NCI-H2196 treated with DMSO at 0.1 percent for 48 hours (cell line): Measurements from ENCODE around the gene ITGBL1.

ENCODE experiments used
- DNase-seq: peaks from one replicate; lab custom pipeline; 2025; ENCODE audit not compliant: unreplicated experiment; lab: John Stamatoyannopoulos, UW

ITGBL1 gene

DNA sequence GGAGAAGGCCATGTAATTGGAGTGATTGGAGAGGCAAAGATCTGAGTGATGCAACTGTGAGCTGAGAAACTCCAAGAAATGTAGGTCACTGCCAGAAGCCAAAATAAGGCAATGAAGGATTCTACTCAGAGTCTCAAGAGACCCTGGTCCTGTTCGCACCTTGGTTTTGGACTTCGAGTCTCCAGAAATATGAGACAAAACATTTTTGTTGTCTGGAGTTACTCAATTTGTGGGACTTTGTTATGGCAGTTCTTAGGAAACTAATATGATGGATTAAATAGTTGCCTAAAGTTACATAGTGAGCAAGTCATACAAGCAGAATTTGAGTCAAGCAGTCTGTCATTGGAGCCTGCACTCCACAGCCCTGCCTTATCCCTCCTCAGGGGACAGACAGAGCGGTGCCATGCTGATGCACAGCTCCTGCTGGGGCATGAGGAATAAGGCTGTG is 104.2 kb downstream of the ITGBL1 start:
- no peak for DNase-seq

DNA sequence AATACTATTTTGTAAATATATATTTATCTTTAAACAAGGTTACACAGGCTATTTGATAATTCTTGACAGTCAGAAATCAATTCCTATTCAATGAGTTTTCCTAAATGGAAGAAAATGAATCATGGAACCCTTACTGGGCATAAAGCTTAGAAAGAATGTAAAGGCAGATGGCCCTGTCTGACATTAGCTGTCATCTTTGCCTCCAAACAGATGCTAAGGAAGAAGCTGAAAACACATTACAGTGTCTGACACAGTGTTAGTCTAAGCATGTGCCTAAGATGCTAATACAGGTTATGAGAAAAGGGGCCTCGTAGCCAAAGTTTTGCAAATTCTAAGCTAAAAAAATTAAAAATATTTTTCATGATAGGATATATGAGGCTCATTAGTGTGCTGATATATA is 112.8 kb downstream of the ITGBL1 start:
- no peak for DNase-seq

DNA sequence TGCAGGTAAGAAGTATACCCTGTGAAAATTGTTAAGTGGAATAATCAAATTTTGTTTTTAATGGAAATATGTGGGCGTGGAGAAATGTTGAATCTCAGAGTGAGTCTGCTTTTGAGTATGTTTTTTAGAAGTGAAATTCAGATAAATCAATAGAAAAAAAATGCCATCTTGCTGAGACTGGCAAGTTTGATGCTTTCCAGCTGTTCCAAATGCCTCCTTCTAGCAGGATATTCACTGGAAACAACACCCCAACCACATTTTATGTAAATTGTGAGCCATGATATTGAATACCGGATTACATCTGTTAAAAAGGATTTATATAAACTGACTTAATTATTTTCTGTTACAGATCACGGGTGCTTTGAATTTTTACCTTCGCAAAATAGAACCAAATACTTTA is 115.4 kb downstream of the ITGBL1 start:
- DNase-seq, result no peak

DNA sequence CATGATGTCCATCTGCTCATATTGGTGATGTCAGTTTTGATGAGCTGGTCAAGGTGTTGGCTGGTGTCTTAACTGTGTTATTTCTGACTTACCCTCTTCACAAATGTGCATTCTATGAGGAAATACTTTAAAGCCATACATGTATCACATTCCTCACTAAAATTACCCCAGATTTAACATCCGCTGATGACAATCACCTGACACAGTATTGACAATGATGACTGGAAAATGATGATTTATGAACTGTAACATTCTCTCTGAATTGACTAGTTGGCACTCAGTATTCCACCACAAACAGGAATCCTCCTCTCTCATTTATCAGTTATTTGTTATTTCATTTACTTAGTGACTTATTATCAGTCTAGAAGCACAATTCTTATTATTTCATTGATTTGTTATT is 117.3 kb downstream of the ITGBL1 start:
- DNase-seq, result no peak

DNA sequence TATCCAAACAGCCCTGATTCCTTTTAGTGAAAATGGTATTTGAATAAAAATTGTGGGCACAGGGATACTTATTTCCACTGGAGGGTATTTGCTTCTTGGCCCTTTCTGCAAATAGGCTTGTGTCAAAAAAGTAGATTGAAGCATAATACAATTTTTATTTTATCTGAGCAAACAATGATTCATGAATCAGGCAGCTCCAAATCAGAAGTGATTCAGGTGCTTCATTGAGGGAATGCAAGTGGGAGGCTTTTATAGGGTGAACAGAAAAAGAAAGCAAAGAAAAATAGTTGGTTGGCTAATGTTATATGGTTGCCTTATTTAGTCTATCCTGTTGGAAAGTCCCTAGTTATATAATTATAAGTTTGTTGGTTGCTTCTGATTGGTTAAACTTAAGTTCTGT is 117.9 kb downstream of the ITGBL1 start:
- DNase-seq, result no peak

DNA sequence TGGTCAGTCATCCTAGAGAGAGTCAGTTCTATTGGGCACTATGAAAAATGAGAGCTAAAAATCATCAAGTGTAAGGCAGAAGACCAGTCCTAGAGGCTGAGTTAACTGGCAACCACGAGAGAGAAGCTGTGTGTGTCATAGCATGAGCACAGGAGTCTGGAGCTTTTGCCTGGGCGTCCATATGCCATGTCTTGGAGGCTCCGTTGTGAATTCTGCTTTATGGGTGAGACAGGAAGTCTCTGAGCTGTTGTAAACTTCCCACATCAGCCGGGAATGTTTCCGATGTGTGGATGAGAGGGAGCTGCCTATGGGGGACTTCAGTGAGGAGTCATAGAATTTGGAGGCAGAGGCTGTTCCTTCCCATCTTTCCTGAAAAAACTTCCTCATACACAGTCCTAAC is 120.0 kb downstream of the ITGBL1 start:
- no peak for DNase-seq

DNA sequence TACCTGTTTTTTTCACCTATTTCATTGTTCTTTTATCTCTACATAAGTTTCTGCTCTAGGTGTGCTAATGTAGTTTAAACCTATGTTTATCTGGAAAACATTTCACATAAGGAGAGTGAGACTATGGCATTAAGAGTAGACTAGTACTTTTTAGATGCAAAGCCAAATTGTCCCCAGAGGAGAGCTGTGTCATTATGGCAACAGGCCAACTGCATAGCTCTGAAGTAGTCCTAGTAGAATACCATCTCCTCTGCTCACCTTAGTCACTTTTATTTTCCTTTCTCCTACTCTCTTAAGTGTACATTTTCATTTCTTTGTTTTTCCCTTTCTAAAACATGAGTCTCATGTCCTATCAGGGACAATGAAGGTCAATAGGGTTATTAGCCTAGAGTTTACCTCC is 123.1 kb downstream of the ITGBL1 start:
- no peak for DNase-seq

DNA sequence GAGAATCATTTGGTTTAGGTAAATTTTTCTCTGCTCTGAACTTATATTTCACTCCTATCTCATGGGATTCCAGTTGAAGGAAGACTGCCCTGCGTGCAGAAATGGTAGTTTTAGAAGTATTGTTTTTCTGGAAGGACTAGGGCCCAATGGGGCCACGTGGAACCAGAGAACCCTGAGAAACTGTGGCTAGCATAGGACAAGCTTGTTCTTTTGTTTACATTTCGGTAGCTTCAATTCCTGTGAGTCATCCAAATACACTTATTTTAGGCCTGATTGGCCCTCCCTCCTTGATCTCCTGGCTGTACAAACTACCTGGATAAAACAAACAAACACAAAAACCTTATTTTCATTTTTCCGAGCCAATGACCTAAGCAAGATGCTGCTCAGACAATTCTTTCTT is 124.0 kb downstream of the ITGBL1 start:
- no peak for DNase-seq

DNA sequence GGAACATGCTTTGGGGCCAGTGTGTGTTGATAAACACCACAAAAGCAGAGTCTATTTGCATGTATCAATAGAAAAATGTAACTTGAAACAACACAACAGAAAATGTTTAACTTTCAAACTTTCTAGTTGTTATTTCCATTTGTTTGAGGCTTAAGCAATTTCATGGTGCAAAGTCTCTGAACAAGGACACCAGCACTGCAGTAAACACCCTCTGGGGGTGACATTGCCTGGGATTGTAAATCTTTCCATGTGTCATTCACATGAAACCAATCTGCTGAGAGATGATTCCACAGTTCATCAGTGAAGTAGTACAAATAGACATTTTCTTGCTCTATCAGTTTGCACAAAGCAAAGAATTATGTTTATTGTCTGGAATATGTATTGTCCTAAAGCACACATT is 124.5 kb downstream of the ITGBL1 start:
- DNase-seq, result no peak

DNA sequence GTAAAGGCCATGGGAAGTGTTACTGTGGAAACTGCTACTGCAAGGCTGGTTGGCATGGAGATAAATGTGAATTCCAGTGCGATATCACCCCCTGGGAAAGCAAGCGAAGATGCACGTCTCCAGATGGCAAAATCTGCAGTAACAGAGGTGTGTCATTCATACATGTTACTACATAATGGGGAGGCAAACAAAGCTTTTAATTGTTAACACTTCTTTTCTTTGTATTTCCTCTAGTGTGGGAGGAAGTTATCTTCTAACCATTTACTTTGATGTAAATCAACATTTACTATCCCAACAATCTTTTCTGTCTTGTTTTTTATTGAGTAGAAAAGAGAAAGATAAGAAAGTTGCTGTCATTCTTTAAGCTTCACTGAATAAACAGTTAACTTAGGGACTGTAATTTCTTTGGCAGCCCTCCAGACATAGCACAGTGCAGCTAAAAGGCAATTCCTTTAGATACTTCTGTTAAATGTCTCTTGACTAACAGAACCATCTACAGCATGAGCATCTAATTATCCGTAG is 126.9 kb downstream of the ITGBL1 start:
- no peak for DNase-seq

DNA sequence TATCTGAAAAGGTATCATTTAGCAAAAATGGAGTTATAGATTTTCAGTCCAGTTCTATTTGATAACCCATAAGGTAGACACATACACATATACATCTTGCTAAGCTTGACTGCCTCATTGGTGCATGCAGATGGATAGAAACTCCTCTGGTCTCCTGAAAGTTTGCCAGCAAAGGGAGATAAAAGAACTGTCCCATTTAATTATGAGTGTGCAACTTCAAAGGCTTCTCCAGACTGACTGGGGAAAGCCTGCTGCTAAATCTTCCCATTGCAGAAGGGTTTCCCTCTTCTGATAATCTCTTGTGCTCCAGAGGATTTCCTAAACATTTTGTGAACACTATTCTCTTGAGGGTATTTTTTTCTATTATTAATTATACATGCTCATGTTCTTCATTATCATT is 131.9 kb downstream of the ITGBL1 start:
- DNase-seq, result no peak

DNA sequence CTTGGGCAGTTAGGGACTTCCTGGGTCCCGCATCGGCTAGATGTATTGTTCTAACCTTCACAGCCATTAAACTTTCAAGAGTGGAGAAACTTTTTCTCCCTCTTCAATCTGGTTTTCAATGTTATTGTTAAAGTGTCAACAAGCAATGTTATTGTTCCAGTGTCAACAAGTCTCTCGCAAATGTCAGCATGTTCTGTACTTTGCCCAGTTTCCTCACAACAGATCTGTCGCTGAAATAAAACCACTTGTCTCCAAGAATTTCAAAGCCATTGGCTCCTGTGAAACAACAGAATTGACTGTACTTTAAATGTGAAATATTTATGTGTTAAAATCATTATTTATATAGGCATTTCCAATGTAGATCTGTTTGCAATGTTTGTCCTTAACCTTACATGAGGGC is 138.0 kb downstream of the ITGBL1 start:
- DNase-seq, result no peak

DNA sequence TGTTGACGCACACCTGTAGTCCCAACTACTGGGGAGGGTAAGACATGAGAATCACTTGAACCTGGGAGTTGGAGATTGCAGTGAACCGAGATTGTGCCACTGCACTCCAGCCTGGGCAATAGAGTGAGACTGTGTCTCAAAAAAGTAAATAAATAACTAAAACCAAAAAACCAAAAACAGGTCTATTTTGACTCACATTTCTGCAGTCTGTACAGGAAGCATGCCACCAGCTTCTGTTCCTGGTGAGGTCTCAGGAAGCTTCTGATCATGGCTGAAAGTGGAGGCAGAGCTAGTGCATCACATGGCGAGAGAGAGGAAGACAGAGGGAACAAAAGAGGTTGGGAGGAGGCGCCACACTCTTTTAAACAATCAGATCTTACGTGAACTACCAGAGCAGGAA is 142.5 kb downstream of the ITGBL1 start:
- no peak for DNase-seq

DNA sequence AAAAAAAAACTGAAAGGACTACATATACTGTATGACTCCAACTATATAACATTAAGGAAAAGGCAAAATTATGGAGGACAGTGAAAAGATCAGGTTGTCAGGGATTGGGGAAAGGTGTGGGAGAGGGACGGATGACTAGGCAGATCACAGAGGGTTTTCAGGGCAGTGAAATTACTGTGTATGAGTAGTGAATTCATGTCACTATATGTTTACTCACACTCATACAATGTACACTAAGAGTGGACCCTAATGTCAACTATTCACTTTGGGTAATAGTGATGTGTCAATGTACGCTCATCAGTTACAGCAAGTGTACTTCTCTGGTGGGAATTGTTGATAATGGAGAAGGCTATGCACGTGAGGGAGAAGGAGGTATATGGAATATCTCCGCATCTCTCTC is 144.3 kb downstream of the ITGBL1 start:
- DNase-seq, result no peak

DNA sequence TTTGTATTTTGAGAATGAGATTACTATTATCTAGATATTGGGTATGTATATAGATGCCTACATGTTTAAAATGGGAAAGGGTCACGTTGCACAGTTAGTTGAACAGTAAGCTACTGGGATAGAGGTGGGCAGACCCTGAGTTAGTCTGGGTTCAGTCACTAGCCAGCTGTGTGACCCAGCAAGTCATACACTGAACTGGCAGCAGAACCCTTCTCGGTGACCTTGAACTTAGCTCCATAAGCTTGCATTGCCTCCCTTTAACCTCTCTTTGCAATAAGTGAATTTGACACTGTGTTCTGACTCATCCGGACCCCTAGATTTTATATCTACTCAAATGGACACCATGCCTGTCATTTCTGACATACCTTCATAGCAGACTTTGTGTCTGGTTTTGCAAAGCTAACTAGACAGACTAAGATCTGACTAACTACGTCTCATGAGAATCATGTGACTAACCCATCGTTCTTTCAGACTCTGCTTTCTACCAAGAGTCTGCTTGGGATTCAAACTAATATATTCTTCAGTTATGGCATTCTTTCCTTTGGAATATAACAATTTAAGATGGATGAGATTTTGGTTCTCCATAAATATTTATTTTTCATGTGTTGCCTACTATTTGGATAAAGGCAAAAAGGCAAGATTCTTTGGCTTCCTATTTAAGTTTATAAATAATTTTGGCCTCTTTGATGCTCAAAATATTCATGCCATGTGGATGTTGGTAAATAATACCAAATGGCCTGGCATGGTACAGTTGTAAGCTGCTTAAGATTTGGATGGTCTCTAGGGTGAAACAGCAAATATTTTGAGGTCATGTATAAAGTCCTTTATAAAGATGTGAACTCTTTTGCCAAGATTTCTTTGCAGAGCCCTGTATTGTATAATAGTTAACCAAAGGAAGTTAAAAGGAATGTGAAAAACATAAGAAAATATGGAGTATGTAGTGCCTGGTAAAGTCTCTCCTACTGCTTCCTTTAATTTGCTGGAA is 159.3 kb downstream of the ITGBL1 start:
- DNase-seq, result no peak

DNA sequence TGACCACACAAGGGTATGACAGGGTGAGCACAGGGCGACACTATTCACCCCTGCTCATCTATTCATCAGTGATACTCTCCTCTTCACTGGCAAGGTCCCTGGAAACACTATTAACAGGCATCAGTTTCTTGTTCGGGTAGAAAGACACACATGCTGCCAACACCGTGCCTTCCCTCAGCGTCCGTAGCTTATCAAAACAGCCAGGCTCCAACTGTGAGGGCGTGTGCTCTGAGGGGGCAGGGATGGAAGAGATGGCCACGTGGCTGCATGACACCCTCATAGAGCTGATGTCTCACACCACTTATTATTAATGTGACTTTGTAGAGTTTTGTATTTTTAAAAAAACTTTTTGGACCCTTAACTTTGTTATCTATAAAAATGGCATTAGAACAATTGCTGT is 160.3 kb downstream of the ITGBL1 start:
- no peak for DNase-seq

DNA sequence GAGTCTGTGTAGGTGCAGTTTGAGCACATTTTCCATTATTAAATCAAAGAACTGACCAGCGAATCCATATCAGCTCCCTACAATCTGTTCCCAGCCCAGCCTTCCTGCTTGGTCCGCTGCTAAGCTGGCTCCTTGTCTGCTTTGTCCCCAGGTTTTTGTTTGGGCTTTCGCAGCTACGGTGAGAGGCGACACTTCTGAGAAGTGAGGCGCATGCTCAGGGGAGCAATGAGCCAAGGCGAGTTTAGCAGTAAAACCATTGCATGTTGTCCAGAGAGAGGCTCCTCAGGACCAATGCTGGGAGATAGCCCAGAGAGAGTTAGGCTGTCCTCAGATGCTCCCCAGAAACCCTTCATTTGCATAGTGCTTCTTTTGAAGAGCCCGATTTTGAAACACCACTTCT is 162.0 kb downstream of the ITGBL1 start:
- DNase-seq, result no peak

DNA sequence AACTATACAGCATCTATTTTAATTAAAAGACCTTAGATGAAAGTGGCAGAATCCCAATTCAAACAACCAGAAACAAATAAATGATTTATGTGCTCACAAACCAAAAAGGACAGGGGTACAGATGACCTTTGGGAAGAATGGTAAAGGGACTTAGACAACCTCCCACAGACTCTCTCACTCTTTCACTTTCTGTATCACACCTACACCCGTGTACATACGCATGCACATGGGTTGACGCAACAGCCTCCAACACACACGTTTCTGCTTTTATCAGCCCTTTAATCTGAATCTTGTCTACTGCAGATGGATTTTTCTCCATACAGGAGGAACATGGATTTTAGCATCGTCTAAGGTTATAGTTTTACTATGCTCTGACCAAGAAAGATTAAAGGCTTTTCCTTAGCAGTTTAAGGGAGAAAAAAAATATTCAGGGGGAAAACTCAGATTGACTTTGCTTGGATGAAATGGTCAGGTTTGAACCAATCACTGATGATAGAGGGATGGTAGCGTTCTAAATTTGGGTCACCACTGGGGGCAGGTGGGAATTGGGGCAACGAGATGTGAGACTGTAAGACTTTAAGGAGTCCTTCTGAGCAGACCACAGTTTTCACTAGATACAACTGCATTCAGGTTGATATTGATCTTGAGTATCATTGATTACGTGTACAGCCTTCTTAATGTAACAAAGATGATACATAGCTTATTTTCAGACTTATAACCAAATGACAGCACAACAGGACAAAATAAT is 166.1 kb downstream of the ITGBL1 start:
- DNase-seq, result no peak

DNA sequence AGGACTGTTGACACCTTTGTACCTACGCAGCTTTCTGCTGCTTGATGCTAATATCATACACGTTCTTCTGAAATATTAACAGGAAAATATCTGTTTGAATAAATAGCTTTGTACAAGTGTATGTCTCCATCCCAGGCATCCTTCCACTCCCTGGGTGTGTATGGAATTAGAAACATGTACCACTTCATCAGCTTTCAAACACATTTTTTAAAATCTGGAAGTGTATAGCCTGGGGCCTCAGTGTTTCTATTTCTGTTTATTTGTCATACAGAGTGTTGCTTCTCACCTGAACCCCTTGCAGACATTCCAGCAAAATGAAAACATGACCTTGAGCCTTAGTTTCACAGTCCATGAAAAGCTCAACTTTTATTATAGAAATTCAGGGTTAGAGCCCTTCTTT is 168.6 kb downstream of the ITGBL1 start:
- DNase-seq, result no peak

DNA sequence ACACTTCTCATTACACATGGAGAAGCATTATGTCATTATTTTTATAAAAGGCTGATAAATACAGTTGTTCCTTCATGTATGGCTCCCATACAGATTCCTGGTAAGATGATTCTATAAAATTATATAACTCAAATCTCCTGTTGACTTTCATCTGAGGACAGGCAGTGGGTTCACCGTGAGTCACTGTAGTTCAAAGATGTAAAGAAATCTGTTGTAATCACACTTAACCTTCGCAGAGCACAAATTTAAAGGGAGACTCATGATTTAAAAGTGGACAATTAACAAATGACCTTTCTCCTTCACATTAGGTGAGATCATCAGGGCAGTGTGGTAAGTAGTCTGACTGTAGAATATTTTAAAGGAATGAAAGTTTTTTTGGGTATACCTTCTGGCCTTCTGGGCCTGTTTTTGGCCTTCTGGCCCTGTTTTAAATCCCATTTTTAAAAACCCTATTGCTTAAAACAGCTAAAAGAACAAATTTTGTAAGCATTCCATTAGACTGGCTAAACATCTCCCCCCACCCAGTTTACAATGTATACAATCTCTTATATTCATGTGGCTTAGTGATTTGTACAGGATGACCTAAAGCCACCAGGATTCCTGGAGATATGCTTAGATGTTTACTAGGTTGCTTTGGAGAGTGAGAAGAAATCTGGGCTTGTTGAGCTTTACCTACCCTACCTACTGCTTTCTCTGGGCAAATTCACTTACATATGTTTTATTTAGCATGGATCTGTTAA is 171.2 kb downstream of the ITGBL1 start:
- DNase-seq, result no peak

DNA sequence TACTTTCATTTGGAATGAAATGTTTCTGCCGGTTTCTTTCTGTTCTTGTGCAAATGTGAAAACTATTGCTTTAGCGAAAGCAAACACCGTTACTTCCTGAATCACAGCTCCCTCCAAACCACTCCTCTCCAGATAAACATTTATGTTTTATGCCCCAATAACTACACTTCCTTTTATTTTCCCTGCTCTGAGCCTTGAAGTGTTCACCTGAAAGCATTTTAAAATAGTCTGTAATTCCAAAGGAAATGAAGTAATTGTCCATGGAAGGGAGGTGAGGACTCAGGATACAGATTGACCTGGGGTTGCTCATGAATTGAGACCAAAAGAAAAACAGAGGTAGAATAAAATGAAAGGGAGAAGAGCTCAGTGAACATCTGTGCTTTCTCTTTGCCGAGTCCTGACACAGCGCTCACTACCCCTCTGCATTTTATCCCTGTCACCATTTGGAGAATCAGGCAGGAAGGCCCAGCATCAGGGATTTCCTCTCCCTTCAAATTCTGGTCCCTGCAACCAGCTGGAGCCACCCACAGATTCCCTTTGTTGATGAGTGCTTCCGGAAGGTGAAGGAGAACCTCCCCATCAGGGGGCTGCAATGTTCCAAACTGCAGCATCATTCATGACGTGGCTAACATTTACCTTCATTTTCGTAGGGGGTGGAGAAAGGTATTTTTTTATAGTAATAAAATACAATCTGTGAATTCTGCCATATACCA is 171.9 kb downstream of the ITGBL1 start:
- no peak for DNase-seq
